Gastrocnemius medialis (tissue), 4 donors: Measurements from ENCODE around the gene ACTL7A. TPM values are rescaled to one million over a fixed set of nuclear protein-coding genes. Genes with fewer than 3 reads are reported as not detected.

Experiments used
- ATAC-seq, 2 donors: fragments of 150-250 bp; one replicate each; pipeline ENCODE4 v1.9.1; 2016
- DNase-seq, 2 donors: peaks; one replicate each; pipeline ENCODE4 v3.0.0-alpha.2; 2019
- H3K27ac ChIP-seq, 4 donors: fragments of 200-600 bp; sonication (generic); 1 replicate in 1 of 4; 2 replicates in 3 of 4; pipeline ENCODE4 v1.5.1; 2016 to 2018; ENCODE audit warnings: mild to moderate bottlenecking in 2 of 4, moderate library complexity in 1 of 4
- H3K27me3 ChIP-seq, 3 donors: fragments of 200-600 bp; sonication (generic) in 2 of 3; 1 replicate in 1 of 3; 2 replicates in 2 of 3; pipeline versions ENCODE4 v1.5.1 to v1.6.0; 2016 to 2019; ENCODE audit warnings: mild to moderate bottlenecking in 1 of 3, moderate library complexity in 1 of 3
- H3K36me3 ChIP-seq, 2 donors: fragments of 200-600 bp; sonication (generic) in 1 of 2; one replicate each; pipeline ENCODE4 v1.5.1; 2017 to 2018
- H3K4me1 ChIP-seq, 2 donors: fragments of 200-600 bp; sonication (generic) in 1 of 2; one replicate each; pipeline ENCODE4 v1.5.1; 2016 to 2017; ENCODE audit warnings: mild to moderate bottlenecking in 2 of 2
- H3K4me3 ChIP-seq, 4 donors: fragments of 200-600 bp; sonication (generic) in 3 of 4; 1 replicate in 1 of 4; 2 replicates in 3 of 4; pipeline ENCODE4 v1.5.1; 2016 to 2019; ENCODE audit warnings: mild to moderate bottlenecking in 2 of 4
- H3K9me3 ChIP-seq, 3 donors: fragments of 200-600 bp; sonication (generic) in 2 of 3; 1 replicate in 1 of 3; 2 replicates in 2 of 3; pipeline ENCODE4 v1.5.1; 2016 to 2019
- POLR2A ChIP-seq, 2 donors: fragments of 450-650 bp; IDR thresholded peaks; one replicate each; pipeline ENCODE4 v1.6.1; 2017; ENCODE audit warnings: antibody characterized with exemption in 2 of 2, mild to moderate bottlenecking in 2 of 2, moderate library complexity in 2 of 2
- in situ Hi-C, 4 donors: fragments of 200-750 bp; cut with MboI; loops; one replicate each; pipeline versions ENCODE4 v1.15.0 to v1.8.0; 2017; ENCODE audit warnings: low sequenced_read_pairs in 4 of 4
- intact Hi-C: fragments of 100-400 bp; cut with DNase I; formaldehyde crosslinking; loops from one replicate; pipeline ENCODE4 v1.15.1; 2023; ENCODE audit warnings: low total_unique reads
- total RNA-seq, 4 donors: library from RNA; depleted of rRNA; stranded (reverse); fragments of >200 nt; gene quantifications; one replicate each; pipeline versions ENCODE4 v1.1.0 to v1.2.3, GENCODE V29; 2016
- TF ChIP-seq, protein P1 (sequence below), 5 experiments: fragments of 450-650 bp in 3 of 5; fragments of 200-600 bp in 2 of 5; sonication (generic) in 2 of 5; IDR thresholded peaks in 4 of 5; conservative IDR thresholded peaks in 1 of 5; 1 replicate in 4 of 5; 2 replicates in 1 of 5; pipeline ENCODE4 v1.5.1; 2016 to 2019; ENCODE audit warnings: antibody characterized with exemption in 5 of 5, mild to moderate bottlenecking in 3 of 5, moderate library complexity in 3 of 5

The ACTL7A gene
- total RNA-seq, 4 donors from 2014 or later = not detected

DNA sequence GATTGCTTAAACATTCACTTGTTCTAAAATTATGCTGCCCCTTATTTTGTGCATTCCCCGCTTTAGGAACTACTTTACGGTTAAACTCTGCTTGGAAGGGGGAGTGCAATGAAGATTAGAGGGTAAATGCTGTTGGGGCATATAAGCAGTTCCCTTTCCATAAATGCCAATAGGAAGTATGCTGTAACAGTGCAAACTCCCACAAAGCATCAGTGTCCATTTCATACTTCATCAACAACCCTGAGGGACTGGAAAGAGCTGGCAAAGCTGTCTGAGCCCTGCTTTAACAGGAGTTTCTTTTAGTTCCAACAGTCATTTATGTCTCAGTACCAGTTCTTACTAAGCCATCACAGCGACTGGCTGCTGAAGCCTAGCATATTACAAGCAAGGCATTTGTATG lies 1.8 kb downstream of the ACTL7A start:
- no peaks in the 10 kb centered on the region for H3K9me3 ChIP-seq
- H3K36me3 ChIP-seq = peaks cover 0 to 7% of the 10 kb centered on the region in 2 donors
- DNase-seq = no peak
- in situ Hi-C loops (loop anchor here in 1 of 4 donors (25.0 kb wide), 1 partner anchor 98 kb away; no protein-coding TSS in a partner anchor), intact Hi-C loops (no loop called here)
- H3K27me3 ChIP-seq = no peaks in the 10 kb centered on the region
- no peaks in the 10 kb centered on the region for H3K4me1 ChIP-seq
- no peak for ATAC-seq
- H3K27ac ChIP-seq = no peak overlapping the region
- no peak for TF ChIP-seq POLR2A (IDR thresholded peaks at IDR 0.05)
- TF ChIP-seq, protein P1, sequence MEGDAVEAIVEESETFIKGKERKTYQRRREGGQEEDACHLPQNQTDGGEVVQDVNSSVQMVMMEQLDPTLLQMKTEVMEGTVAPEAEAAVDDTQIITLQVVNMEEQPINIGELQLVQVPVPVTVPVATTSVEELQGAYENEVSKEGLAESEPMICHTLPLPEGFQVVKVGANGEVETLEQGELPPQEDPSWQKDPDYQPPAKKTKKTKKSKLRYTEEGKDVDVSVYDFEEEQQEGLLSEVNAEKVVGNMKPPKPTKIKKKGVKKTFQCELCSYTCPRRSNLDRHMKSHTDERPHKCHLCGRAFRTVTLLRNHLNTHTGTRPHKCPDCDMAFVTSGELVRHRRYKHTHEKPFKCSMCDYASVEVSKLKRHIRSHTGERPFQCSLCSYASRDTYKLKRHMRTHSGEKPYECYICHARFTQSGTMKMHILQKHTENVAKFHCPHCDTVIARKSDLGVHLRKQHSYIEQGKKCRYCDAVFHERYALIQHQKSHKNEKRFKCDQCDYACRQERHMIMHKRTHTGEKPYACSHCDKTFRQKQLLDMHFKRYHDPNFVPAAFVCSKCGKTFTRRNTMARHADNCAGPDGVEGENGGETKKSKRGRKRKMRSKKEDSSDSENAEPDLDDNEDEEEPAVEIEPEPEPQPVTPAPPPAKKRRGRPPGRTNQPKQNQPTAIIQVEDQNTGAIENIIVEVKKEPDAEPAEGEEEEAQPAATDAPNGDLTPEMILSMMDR (IDR thresholded peaks at IDR 0.05 in 4 of 5, conservative IDR thresholded peaks at IDR 0.05 in 1 of 5) = no peak
- no peak overlapping the region for H3K4me3 ChIP-seq

DNA sequence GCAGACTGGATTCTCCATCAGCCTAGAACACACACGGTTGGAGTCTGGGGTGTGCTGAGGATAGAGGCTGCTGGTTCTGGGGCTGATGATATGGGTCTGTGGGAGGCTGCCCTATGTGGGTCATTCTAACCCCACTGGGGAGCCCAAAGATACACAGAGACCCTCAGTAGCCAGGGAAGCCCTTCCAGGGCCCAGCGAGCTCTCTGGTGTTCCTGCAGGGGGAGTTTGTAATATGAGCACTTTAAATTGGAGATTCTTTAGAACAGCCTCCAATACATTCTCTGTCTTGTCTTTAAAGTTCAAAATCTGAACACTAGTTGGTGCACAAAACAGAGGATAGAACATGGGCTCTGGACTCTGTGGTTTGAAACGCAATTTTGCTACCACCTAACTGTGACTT lies 2.4 kb downstream of the ACTL7A start:
- Histone ChIP-seq H3K4me3 (no peak overlapping the region), H3K4me1 (no peaks in the 10 kb centered on the region), H3K9me3 (no peaks in the 10 kb centered on the region), H3K27ac (no peak overlapping the region), H3K27me3 (no peaks in the 10 kb centered on the region), H3K36me3 (peaks cover 0 to 7% of the 10 kb centered on the region in 2 donors)
- TF ChIP-seq, protein P1 (IDR thresholded peaks at IDR 0.05 in 4 of 5, conservative IDR thresholded peaks at IDR 0.05 in 1 of 5) = no peak
- no peak for TF ChIP-seq POLR2A (IDR thresholded peaks at IDR 0.05)
- DNase-seq = no peak
- in situ Hi-C loops = loop anchor here in 1 of 4 donors (25.0 kb wide), 1 partner anchor 98 kb away; no protein-coding TSS in a partner anchor
- intact Hi-C loops = no loop called here
- ATAC-seq = no peak

DNA sequence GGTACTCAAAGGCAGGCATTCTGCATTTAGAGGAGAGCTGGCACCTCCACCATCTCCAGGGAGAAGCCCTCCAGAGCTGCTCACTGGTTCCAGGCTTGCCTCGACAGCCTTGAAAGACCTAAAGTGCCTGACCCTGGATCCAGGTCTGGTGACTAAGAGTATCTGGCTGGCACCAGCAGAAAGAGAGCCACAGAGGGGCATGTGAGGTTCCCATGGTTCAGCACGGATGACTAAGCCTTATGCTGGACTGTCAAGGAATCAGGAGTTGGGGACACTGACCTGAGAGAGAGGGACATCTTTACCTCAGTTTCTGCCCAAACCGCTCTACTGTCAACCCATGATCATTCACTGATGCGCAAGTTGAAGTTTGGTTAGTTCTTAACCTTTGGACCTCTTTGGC lies 3.0 kb downstream of the ACTL7A start:
- no peak for DNase-seq
- in situ Hi-C loops = loop anchor here in 1 of 4 donors (25.0 kb wide), 1 partner anchor 97 kb away; no protein-coding TSS in a partner anchor
- no peak overlapping the region for H3K4me3 ChIP-seq

DNA sequence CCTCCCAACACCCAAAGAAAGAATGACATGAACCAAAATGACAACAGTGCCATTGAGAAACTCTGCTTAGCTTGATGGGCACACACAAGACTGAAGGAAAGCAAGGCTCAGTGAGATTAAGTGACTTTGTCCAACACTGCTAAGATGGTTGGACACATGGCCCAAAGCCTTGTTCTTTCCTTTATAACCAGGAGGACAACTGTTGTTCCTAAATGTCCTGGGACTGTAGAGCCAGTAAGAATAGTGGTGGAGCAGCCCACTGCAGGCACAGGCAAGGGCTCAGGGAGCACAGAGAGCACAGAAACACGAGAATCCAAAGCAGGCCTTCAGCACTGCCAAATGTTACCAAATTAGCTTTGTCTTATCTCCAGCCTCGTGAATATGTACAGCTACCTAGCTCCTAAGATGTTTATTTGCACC lies 3.9 kb downstream of the ACTL7A start:
- ATAC-seq (no peak), DNase-seq (no peak)
- Histone ChIP-seq H3K27ac (no peak overlapping the region), H3K4me3 (no peak overlapping the region), H3K36me3 (peaks cover 0 to 17% of the 10 kb centered on the region in 2 donors), H3K4me1 (no peaks in the 10 kb centered on the region), H3K9me3 (no peaks in the 10 kb centered on the region), H3K27me3 (no peaks in the 10 kb centered on the region)
- in situ Hi-C loops = loop anchor here in 1 of 4 donors (25.0 kb wide), 1 partner anchor 96 kb away; no protein-coding TSS in a partner anchor
- TF ChIP-seq, protein P1 (IDR thresholded peaks at IDR 0.05 in 4 of 5, conservative IDR thresholded peaks at IDR 0.05 in 1 of 5) = no peak
- TF ChIP-seq POLR2A (IDR thresholded peaks at IDR 0.05) = no peak
- intact Hi-C loops = no loop called here

More for the DNA sequence above, 3.0 kb downstream of the ACTL7A start:
- intact Hi-C loops = no loop called here
- Histone ChIP-seq H3K4me1 (no peaks in the 10 kb centered on the region), H3K9me3 (no peaks in the 10 kb centered on the region), H3K27ac (no peak overlapping the region), H3K36me3 (peaks cover 0 to 10% of the 10 kb centered on the region in 2 donors), H3K27me3 (no peaks in the 10 kb centered on the region)
- ATAC-seq = no peak
- TF ChIP-seq POLR2A (IDR thresholded peaks at IDR 0.05) = no peak
- TF ChIP-seq, protein P1 (IDR thresholded peaks at IDR 0.05 in 4 of 5, conservative IDR thresholded peaks at IDR 0.05 in 1 of 5) = no peak

DNA sequence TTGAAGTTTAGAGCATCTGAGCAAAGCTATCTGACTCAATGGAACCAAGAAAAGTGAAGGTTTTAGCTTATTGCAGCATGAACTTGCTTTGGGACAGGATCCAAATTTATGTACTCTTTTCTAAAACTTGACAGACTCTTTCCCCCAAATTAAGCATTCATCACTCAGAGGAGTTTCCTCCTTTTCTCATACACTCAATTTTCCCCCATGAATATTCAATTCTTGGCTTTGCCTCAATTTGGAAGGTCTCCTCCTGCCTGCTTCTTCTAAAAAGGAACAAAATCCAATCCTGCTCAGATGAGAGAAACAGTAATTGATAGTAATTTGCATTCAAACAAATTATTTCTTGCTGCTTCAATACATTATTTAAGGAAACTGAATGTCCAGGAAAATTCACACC lies 5.0 kb downstream of the ACTL7A start:
- DNase-seq (no peak), ATAC-seq (no peak)
- peaks cover 0 to 28% of the 10 kb centered on the region in 2 donors for H3K36me3 ChIP-seq
- in situ Hi-C loops = loop anchor here in 1 of 4 donors (25.0 kb wide), 1 partner anchor 95 kb away; no protein-coding TSS in a partner anchor
- intact Hi-C loops = no loop called here
- no peak overlapping the region for H3K27ac ChIP-seq
- no peaks in the 10 kb centered on the region for H3K4me1 ChIP-seq
- no peaks in the 10 kb centered on the region for H3K27me3 ChIP-seq
- no peak overlapping the region for H3K4me3 ChIP-seq
- TF ChIP-seq POLR2A (IDR thresholded peaks at IDR 0.05) = no peak
- TF ChIP-seq, protein P1 (IDR thresholded peaks at IDR 0.05 in 4 of 5, conservative IDR thresholded peaks at IDR 0.05 in 1 of 5) = no peak
- H3K9me3 ChIP-seq = no peaks in the 10 kb centered on the region
